Measurements from ENCODE around the gene TGM6.
"Not testable (repeated sequence)": the region's sequence is repeated elsewhere in the genome, so short reads cannot be mapped to it uniquely, and the experiment has no call there.

Gene TGM6

DNA sequence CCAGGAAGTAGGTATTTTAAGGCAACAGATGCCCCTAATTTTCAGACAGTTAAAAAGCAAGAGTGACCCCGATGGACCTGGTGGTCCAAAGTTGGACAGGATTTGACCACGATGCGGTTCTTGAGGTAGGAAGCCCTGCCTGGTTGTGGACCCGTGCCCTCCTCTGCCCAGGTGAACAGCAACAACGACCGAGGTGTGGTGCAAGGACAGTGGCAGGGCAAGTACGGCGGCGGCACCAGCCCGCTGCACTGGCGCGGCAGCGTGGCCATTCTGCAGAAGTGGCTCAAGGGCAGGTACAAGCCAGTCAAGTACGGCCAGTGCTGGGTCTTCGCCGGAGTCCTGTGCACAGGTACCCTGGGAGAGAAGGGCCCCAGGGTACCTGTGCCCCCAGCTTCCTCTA is 18.7 kb downstream of the TGM6 start:
- no peak for DNase-seq (ENCODE audit: low read depth)

DNA sequence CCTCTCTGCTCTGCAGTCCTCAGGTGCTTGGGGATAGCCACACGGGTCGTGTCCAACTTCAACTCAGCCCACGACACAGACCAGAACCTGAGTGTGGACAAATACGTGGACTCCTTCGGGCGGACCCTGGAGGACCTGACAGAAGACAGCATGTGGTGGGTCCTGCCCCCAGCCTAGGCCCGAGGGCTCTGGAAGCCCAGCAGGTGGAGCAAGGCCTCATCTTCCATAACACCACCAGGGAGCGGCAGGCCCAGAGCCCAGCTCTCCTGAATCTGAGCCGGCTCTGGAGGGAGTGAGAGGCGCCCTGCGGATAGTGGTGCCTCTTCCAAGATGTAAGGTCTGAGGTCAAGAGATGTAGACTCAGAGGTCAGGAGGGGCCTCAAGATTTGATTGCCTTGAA is 19.6 kb downstream of the TGM6 start:
- no peak for DNase-seq (ENCODE audit: low read depth)

DNA sequence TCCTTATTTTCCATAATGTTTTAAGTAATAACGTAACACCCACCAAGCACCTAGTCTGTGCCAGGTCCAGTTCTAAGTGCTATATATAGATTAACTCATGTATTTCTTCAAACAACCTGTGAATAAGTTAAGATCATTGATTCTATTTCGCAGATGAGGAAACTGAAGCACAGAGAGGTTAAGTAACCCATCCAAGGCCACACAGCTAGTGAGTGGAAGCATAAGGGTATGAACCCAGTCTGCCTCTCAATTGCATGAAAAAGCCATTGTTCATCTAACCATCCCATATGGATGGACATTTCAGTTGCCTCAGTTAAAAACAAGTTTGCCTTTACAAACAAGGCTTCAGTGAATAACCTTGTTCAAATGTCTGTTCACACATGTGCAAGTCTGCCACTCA is 20.8 kb downstream of the TGM6 start:
- no peak for DNase-seq (ENCODE audit: low read depth)

DNA sequence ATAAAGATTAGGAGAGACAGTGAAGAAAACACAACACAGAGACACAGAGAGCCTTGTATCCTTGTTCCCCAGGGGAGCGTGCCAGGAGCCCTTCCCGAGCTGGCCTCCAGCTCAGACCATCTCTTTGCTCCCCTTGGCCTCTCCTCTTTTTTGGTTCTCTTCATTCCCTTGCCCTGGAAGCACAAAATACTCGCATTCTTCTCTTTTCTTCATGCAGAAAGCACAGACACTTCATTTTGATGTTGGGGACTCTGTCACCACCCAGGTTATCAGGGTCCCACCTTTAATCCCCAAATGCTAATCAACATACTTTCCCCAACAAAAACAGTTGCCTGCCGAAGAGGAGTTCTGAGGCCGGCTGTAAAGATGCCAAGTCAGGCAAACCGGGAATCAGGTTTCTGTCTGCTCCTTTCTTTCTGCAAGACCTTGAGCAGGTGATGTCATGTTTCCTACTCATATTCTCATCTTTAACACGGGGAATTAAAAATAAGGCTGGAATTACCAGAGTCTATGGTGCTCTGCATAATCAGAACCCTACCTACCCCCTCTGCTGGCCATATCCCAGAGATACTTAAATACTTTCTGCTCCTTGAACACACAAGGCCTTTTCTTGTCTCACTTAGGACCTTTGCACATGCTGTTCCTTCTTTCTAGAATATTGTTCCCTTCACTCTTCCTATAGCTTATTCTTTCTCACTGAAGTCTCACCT is 21.7 kb downstream of the TGM6 start:
- no peak for DNase-seq (ENCODE audit: low read depth)

DNA sequence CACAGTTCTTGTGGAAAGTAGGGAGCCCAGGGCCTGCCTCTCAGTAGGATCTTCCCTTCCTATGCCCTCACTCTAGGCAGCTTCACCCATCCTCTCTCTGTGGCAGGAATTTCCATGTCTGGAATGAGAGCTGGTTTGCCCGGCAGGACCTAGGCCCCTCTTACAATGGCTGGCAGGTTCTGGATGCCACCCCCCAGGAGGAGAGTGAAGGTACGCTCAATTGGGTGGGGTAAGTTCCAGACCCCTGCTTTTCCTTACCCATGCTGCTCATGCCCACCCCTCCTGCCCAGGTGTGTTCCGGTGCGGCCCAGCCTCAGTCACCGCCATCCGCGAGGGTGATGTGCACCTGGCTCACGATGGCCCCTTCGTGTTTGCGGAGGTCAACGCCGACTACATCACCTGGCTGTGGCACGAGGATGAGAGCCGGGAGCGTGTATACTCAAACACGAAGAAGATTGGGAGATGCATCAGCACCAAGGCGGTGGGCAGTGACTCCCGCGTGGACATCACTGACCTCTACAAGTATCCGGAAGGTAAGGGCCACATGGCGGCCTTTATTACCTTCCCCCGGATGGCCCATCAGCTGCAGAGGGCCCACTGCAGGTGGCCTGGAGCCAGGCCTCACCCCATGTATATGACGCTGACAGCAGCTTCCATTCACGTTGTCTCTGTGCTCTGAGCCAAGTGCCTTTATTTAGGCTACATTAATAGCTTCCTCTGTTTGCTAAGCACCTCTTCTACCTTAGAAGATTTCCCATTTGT is 22.8 kb downstream of the TGM6 start:
- no peak for DNase-seq (ENCODE audit: low read depth)

DNA sequence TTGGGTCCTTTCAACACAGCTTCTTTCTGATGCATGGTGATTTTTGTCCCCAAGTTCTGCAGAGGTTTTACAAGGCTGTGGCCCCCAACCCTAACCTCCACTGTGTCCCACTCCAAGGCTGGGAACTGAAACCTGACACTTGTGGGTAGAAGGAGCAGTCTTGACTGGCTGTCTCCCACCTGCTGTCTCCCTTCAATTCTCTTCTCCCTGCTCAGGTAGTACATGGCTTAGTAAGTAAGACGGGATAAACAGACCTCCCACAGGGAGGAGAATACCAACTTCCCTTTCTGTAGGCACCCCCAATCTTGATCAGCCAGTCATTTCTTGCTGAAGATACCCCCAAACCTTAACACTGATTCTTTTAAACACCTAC is 25.0 kb downstream of the TGM6 start:
- no peak for DNase-seq (ENCODE audit: low read depth)

DNA sequence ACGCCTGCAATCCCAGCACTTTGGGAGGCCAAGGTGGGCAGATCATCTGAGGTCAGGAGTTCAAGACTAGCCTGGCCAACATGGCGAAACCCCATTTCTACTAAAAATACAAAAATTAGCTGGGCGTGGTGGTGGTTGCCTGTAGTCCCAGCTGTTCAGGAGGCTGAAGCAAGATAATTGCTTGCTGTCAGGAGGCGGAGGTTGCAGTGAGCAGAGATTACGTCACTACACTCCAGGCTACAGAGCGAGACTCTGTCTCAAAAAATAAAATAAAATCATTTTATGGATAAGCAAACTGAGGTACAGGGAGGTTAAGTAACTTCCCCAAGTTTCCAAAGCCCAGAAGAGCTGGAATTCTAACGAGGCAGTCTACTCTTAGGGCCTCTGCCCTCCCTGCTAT is 26.7 kb downstream of the TGM6 start:
- DNase-seq (ENCODE audit: low read depth): not testable (repeated sequence)

DNA sequence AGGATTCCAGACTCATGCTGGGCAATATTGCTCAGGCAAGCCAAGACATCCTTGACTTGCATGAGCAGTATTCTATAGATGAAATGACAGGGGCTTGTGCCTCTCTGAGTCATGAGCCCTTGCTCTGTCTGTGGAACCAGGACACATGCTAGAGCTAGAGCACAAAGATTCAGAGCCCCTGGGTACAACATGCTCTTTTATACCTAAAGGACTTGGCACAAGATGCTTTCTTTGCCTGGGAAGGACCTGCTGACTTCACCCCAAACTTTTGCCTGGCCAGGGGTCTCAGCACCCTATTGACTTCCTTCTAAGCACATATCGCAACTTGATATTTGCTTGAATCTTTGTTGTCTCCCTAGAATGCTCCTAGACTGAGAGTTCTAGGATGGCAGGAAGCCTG is 27.4 kb downstream of the TGM6 start:
- DNase-seq (ENCODE audit: low read depth): no peak

DNA sequence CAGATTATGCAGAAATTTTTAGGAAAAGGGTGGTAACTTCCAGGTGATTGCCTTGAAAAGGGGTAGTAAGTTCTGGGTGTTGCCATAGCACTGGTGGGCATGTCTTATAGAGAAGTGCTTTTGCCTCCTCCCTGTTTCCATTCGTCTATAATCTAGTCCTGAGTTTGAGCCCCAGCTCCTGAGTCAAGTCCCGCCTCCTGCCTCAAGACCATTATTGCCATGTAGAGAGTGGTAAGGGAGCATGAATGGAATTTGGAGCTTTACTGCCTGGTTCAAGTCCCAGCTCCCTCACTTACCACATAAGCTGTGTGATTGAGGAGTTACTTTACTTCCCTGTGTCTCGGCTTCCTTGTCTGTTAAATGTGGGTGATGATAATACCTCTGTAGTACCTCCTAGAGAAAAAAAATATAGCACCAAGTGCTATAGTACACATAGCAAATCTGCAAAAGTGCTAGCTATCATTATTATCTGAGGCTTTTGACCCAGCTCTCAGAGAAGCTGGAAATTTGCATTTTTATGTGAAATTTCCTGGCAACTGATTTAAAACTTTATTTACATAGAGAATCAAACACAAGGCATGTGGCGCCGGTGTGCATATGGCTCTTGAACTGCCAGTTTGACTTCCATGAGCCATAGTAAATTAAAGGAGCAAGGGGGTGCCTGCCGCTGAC is 36.0 kb downstream of the TGM6 start:
- DNase-seq (ENCODE audit: low read depth): no peak

DNA sequence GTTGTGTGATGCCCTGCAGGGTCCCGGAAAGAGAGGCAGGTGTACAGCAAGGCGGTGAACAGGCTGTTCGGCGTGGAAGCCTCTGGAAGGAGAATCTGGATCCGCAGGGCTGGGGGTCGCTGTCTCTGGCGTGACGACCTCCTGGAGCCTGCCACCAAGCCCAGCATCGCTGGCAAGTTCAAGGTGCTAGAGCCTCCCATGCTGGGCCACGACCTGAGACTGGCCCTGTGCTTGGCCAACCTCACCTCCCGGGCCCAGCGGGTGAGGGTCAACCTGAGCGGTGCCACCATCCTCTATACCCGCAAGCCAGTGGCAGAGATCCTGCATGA is 36.5 kb downstream of the TGM6 start:
- no peak for DNase-seq (ENCODE audit: low read depth)

DNA sequence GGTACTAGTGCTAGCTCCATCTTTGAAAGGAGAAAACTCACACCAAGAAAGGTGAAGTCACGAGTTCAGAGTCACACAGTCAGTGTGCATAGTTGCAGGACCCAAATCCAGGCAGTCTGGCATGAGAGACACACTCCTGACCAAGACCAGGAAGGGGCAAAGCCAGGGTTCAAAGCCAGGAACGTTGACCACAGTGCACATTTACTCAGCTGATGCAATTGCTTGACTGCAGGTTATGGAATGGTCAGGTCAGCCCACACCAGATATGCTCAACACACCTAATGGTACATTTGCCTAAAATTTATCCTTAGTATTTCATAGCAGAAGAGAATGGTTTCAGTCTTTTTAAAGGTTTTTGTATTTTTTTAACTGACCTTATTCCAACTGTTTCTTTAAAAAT is 37.7 kb downstream of the TGM6 start:
- no peak for DNase-seq (ENCODE audit: low read depth)

DNA sequence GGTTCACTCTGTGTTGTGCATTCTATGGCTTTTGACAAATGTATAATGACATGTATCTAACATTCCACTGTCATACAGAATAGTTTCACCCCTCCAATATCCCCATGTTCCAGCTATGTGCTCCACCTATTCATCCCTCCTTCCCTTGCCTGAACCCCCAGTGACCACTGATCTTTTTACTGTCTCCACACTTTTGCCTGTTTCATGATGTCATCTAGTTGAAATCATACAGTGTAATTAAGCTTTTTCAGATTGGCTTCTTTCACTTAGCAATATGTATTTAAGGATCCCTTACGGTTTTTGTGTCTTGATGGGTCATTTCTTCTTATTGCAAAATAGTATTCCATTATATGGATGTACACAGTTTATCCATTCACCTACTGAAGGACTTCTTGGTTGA is 39.8 kb downstream of the TGM6 start:
- no peak for DNase-seq (ENCODE audit: low read depth)

DNA sequence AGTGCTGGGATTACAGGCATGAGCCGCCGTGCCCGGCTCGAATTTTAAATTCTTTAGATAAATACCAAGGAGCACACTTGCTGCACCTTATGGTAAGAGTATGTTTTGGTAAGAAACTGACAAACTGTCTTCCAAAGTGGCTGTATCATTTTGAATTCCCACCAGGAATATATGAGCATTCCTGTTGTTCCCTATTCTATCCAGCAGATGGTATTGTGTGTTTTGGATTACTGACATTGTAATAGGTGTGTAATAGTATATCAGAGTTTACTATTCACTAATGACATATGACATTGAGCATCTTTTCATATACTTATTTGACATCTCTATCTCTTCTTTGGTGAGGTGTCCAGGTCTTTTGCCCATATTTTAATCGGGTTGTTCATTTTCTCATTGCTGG is 40.5 kb downstream of the TGM6 start:
- no peak for DNase-seq (ENCODE audit: low read depth)

DNA sequence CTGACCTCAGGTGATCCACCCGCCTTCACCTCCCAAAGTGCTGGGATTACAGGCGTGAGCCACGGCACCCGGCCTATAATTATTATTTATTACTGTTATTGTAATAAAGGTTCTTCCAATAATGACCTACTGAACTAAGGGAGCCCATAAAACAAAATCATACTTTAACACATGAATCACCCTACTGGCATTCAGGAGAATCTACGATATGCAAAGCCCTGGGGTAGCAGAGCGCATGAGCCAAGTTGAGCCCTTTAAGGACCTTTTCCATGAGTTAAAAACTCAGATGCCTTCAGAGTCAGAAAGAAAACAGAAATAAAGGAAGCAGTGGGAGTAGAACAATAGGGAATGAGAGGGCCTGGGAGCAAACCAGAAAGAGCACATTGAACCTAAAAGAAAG is 48.4 kb downstream of the TGM6 start:
- no peak for DNase-seq (ENCODE audit: low read depth)

DNA sequence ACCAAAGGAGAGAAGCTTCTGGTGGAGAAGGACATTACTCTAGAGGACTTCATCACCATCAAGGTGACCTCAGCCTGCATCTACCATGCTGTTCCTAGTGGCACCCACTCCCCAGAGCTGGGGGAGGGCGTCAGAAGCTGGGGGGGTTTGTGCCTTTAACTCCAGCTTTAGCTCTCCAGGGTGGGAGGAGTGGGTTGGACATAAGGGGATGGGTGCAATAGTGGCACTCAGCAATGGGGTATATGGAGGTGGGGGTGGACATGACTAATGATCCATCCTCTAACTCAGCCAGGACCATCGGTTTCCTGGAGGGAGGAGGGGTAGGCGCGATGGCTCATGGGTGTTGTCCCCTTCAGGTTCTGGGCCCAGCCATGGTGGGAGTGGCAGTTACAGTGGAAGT is 49.8 kb downstream of the TGM6 start:
- no peak for DNase-seq (ENCODE audit: low read depth)

DNA sequence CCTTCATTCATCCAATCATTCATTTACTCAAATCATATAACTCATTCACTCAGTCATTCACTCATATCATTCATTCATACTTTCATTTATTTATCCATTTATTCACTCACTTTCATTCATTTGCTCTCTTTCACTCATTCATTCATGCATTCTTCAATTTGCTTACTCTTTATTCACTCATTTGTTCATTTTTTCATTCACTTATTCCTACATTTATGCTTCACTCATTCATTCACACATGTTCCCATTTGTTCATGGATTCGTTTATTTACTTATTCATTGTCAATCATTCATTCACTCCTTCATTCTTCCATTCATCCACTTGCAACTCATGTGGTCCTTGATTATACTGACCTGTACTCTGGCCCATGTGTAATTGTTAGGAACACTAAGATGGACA is 50.5 kb downstream of the TGM6 start:
- no peak for DNase-seq (ENCODE audit: low read depth)

DNA sequence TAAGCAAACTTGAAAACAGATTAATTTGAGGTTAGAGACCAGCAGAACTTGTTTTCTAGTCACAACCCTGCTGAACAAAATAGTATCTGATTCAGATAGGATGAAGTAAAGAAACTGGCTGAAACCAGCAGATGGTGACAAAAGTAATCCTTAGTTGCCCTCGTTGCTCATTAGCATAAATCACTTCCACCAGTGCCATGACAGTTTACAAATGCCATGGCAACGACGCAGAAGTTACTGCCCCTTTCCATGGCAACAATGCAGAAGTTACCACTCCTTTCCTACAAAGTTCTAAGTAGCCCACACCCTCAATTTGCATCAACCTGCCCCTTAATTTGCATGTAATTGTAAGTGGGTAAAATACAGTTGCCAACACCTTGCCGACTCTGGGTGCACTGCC is 66.1 kb downstream of the TGM6 start:
- DNase-seq (ENCODE audit: low read depth): no peak

DNA sequence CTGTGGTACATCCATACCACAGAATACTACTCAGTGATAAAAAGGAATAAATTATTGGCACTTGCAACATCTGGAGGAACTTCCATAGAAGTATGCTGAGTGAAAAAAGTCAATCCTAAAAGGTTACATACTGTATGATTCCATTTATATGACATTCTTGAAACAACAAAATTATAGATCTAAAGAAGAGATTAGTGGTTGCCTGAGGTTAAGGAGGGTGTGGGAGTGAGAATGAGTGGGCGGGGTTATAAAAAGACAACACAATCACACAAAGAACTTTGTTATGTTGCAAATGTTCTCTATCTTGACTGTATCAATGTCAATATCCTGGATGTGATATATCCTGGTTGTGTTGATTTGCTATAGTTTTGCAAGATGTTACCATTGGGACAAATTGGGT is 68.7 kb downstream of the TGM6 start:
- no peak for DNase-seq (ENCODE audit: low read depth)

DNA sequence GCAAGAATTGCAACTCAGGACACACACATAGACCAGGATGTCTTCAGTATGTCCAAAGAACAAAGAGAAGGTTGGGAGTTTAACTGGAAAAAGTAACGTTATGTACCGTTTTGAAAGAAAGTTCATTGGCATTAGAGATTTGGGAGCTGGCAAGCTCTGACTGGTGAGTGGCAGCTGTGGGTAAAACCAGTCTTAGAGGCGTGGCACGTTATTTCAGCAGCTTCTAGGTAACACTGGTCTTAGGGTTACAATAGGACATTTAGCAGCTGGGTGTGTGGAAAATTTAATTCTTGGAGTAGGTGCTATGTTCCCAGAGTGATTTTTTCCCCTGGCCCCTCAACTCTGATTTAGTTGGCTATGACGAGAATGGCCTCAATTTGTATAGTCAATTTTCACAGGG is 70.7 kb downstream of the TGM6 start:
- DNase-seq (ENCODE audit: low read depth): no peak

DNA sequence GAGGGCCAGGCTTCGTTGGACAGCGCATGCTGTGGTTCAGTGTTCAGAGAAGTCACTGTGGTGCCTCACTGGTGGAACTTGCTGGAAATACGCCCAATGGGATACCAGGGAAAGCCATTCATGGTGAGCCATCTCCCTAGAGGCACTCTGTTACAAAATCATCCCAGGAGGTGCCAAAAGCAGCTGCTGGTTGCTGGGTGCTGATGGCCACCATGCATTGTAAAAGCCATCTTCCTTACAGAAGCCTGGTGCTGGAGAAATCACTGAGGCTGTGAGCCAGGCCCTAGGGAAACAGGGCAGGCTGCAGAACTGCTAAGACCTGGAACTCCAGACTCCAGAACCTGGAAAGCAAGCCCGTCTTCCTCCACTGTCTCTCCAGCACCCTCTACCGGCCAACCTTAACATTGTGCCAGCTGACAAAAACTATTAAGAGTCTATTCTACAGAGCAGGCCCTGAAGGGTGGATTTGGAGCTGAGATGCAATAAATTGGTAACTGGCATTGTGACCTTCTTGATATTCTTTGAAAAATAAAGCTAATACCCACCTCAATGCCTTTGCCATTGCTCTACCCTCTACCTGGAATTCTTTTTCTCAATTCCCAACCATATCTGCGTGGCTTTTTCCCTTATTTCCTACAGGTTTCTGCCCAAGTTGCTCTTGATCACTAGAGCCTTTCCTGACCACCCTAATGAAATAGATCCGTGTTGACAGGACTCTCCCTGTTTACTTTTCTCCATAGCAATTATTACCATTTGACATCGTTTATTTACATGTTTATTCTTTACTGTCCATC is 71.4 kb downstream of the TGM6 start:
- peak; percentile 40 for DNase-seq (ENCODE audit: low read depth)

DNA sequence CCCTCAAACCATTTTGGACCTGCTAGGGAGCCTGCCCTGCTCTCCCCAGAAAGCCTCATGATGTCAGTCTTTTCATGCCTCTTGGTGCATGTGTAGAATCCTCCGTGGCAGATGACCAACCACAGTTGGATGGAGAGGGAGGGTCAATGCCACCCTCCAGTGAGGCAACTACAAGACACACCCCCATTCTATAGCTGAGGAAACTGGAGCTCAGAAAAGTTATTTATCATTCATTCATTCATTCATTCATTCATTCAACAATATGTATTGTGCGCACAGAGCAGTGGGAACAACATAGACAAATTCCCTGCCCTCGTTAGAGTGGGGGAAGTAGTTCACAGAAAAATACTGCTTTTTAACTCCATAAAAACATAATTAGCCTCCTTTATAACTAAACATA is 73.1 kb downstream of the TGM6 start:
- no peak for DNase-seq (ENCODE audit: low read depth)

DNA sequence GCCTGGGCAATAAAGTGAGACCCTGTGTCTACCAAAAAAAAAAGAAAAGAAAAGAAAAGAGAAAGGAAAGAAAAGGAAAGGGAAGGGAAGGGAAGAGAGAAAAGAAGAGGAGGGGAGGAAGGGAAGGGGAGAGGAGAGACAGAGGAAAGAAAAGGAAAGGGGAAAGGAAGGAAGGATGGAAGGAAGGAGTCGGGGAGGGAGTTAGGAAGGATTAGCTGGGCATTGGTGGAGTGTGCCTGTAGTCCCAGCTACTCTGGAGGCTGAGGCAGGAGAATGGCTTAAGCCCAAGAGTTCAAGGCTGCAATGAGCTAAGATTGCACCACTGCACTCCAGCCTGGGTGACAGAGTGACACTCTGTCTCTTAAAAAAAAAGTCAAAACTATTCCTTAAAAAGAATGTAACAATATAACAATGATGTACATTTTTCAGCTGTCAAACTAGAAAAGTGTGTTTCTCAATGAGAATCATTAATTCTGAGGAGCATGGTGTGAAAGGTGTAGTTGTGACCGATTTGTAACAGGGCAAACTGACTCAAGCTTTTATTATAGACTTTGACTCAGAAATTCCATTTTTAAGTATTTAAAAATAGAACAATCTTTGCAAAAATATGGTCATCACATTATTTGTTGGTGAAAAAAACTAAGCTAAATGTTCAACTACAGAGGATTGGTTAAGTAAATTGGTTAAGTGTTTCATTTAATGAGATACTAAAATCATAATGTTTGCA is 75.2 kb downstream of the TGM6 start:
- no peak for DNase-seq (ENCODE audit: low read depth)
